AG09319 (cell line): ENCODE results near the gene ISL1.

Source experiments
- DNase-seq: peaks from one replicate; pipeline ENCODE4 v3.0.0-alpha.2; 2010; ENCODE audit warnings: low read depth; ENCODE audit errors: extremely low read depth
- TF ChIP-seq, protein P1 (sequence below): IDR thresholded peaks from 2 replicates; pipeline ENCODE4 v1.5.1; 2011; ENCODE audit warnings: low read depth, mild to moderate bottlenecking, inconsistent platforms, low read length, moderate library complexity

ISL1 gene

DNA sequence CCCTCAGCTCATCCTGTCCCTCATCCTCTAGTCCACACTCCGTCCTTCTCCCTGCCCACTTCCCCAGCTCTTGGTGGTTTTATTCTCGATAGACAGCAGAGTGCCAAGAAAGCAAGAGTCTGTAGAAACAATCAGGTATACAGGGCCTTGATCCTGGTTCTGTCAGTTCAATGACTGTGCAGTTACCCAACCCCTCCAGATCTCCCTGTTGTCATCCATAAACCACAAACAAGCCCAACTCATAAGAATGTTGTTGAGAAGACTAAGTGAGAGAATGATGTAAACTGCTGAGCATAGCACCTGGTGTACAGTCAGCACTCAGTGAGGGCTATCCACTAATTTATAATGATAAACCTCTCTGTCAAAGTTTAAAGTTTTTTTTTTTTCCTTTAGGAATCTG lies 31.3 kb downstream of the ISL1 start:
- TF ChIP-seq, protein P1, sequence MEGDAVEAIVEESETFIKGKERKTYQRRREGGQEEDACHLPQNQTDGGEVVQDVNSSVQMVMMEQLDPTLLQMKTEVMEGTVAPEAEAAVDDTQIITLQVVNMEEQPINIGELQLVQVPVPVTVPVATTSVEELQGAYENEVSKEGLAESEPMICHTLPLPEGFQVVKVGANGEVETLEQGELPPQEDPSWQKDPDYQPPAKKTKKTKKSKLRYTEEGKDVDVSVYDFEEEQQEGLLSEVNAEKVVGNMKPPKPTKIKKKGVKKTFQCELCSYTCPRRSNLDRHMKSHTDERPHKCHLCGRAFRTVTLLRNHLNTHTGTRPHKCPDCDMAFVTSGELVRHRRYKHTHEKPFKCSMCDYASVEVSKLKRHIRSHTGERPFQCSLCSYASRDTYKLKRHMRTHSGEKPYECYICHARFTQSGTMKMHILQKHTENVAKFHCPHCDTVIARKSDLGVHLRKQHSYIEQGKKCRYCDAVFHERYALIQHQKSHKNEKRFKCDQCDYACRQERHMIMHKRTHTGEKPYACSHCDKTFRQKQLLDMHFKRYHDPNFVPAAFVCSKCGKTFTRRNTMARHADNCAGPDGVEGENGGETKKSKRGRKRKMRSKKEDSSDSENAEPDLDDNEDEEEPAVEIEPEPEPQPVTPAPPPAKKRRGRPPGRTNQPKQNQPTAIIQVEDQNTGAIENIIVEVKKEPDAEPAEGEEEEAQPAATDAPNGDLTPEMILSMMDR: no peak
- DNase-seq: no peak

DNA sequence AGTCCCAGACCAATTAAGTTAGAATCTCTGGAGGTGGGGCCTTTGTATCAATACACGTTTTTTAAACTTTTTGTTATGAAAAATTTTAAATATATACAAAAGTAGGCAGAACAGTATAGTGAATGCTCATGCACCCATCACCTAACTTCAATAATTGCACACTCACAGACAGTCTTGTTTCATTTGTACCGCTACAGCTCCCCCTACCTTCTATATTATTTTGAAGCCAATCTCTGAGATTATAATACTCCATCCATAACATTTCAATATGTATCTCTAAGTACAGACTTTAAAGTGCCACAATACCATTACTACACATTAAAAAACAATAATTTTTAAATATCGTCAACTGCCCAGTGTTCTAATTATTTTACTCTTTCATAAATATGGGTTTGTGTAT lies 32.9 kb downstream of the ISL1 start:
- no peak for DNase-seq
- TF ChIP-seq, protein P1: no peak

DNA sequence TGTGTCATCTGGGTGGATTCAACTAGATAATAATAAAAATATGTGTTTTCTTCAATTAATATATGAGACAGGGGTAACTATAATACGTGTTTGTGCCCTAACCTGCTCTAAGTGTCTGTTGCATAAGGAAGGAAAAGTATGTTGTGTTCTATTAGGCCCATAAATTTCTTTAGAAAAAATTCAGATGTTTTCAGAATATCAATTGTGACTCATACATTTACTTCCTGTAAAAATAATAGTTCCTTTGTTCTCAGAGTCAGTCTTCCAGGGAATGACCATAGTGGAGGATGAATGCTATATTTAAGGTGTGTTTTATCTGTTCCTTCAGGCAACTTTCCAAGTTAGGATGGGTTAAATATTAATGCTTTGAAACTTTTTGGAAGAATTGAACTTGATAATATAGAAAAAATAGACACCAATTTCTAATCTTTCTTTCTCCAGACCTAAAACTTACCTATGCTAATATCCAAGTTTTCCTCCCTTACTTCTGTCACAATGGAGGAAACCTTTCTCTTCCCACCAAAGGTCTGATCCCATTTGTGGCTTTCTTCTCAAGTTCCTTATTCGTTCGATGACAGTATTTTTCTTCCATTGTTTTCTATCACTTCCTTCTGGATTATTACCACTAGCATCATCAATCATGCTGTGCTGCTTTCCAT lies 49.9 kb downstream of the ISL1 start:
- TF ChIP-seq, protein P1: no peak
- DNase-seq: no peak

DNA sequence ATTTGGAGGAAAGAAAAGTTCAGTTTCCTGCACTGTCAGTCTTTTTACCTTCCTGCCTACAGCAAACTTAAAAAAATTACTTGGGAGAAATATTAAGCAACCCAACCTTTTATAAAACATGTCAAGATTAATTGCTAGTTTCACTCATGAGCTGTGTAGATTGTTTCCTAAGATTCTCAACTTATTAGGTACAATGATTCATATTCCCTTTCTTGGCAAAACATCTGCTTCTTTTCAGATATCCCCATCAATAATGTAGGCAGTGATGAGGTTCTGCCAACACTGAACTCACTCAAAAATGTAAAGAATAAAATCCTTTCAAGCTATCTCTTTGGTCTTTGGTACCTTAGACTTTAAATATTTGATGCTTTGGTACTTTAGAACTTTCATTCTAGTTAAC lies 56.0 kb downstream of the ISL1 start:
- TF ChIP-seq, protein P1: no peak

More for the DNA sequence above, 56.0 kb downstream of the ISL1 start:
- DNase-seq: no peak
